Loucy (cell line): ENCODE results near the gene GARIN5B.

Source experiments
- CTCF ChIP-seq: fragments of 200-600 bp; sonication (generic); conservative IDR thresholded peaks from 2 replicates; pipeline ENCODE4 v1.5.1; 2014; ENCODE audit warnings: mild to moderate bottlenecking, antibody characterized with exemption, low read length
- EZH2phosphoT487 ChIP-seq: fragments of 200-600 bp; IDR thresholded peaks from 2 replicates; pipeline ENCODE4 v1.6.1; 2018; ENCODE audit warnings: antibody characterized with exemption, mild to moderate bottlenecking, moderate library complexity, borderline replicate concordance

GRCh38 chr19:55362990-55363716 is at the start of gene GARIN5B:
- TF ChIP-seq CTCF (no peak), EZH2phosphoT487 (no peak)
